ENCODE measurements around the gene MEAF6. TPM values are rescaled to one million over a fixed set of nuclear protein-coding genes. Genes with fewer than 3 reads are reported as not detected.
A peak's percentile ranks its signal among the peaks of the same experiment; 100 is the strongest.

The MEAF6 gene
- total RNA-seq, 2 donors from 2014 or later: 43.9 to 68.8 TPM

- TF ChIP-seq CTCF (IDR thresholded peaks at IDR 0.05): no peak
- ATAC-seq (ENCODE audit: insufficient number of reproducible peaks, low FRiP score, low read depth): no peak
- no peaks in the 10 kb centered on the region for H3K27me3 ChIP-seq (replicated peaks; ENCODE audit: insufficient read depth)
- DNase-seq (ENCODE audit: low spot score): no peak
- H3K36me3 ChIP-seq: peaks cover 39% of the 10 kb centered on the region
- no peak overlapping the region for H3K4me3 ChIP-seq
- H3K4me1 ChIP-seq (ENCODE audit: control insufficient read depth in 1 of 2, low read depth in 2 of 2): peaks cover 35 to 59% of the 10 kb centered on the region in 2 donors
- no peaks in the 10 kb centered on the region for H3K9me3 ChIP-seq
- H3K27ac ChIP-seq: peak overlapping the region; percentile 85 to 95
Observed at GRCh38 chr1:37484325-37485051, 30.1 kb downstream of the MEAF6 start.

GRCh38 chr1:37483785-37484184, 30.8 kb downstream of the MEAF6 start:
- Histone ChIP-seq H3K27me3 (replicated peaks; ENCODE audit: insufficient read depth) (no peaks in the 10 kb centered on the region), H3K4me1 (ENCODE audit: control insufficient read depth in 1 of 2, low read depth in 2 of 2) (peaks cover 41 to 66% of the 10 kb centered on the region in 2 donors), H3K36me3 (peaks cover 39% of the 10 kb centered on the region), H3K4me3 (no peak overlapping the region), H3K27ac (peak overlapping the region; percentile 85 to 95), H3K9me3 (no peaks in the 10 kb centered on the region)
- DNase-seq (ENCODE audit: low spot score) (no peak), ATAC-seq (ENCODE audit: insufficient number of reproducible peaks, low FRiP score, low read depth) (no peak)
- TF ChIP-seq CTCF (IDR thresholded peaks at IDR 0.05): no peak

- ATAC-seq (ENCODE audit: insufficient number of reproducible peaks, low FRiP score, low read depth) (no peak), DNase-seq (ENCODE audit: low spot score) (no peak)
- no peak overlapping the region for H3K4me3 ChIP-seq
- peaks cover 45 to 73% of the 10 kb centered on the region in 2 donors for H3K4me1 ChIP-seq (ENCODE audit: control insufficient read depth in 1 of 2, low read depth in 2 of 2)
- no peak for TF ChIP-seq CTCF (IDR thresholded peaks at IDR 0.05)
- H3K36me3 ChIP-seq: peaks cover 39% of the 10 kb centered on the region
- H3K27ac ChIP-seq: peak overlapping the region; percentile 85 to 95
- no peaks in the 10 kb centered on the region for H3K27me3 ChIP-seq (replicated peaks; ENCODE audit: insufficient read depth)
- no peaks in the 10 kb centered on the region for H3K9me3 ChIP-seq
Observed at GRCh38 chr1:37482796-37483744, 31.5 kb downstream of the MEAF6 start.

- H3K27me3 ChIP-seq (replicated peaks; ENCODE audit: insufficient read depth): no peaks in the 10 kb centered on the region
- ATAC-seq (ENCODE audit: insufficient number of reproducible peaks, low FRiP score, low read depth) (no peak), DNase-seq (ENCODE audit: low spot score) (no peak)
- H3K36me3 ChIP-seq: peaks cover 39% of the 10 kb centered on the region
- peak overlapping the region; percentile 95 to 98 for H3K27ac ChIP-seq
- H3K9me3 ChIP-seq: no peaks in the 10 kb centered on the region
- H3K4me3 ChIP-seq: no peak overlapping the region
- no peak for TF ChIP-seq CTCF (IDR thresholded peaks at IDR 0.05)
- peaks cover 53 to 75% of the 10 kb centered on the region in 2 donors for H3K4me1 ChIP-seq (ENCODE audit: control insufficient read depth in 1 of 2, low read depth in 2 of 2)
Observed at GRCh38 chr1:37482004-37482785, 32.4 kb downstream of the MEAF6 start.

All from thoracic aorta (tissue), 2 donors.